H1 (cell line): ENCODE measurements around the gene RUFY3. TPM values are rescaled to one million over a fixed set of nuclear protein-coding genes. Genes with fewer than 3 reads are reported as not detected.

Source experiments
- CTCF ChIA-PET: fragments of 300-600 bp; sonication (Branson Sonifier 250); formaldehyde crosslinking; loops from one replicate; lab custom pipeline; 2021; ENCODE audit not compliant: partially characterized antibody; lab: Charles Lee
- POLR2A ChIA-PET: fragments of 300-600 bp; sonication (Branson Sonifier 250); formaldehyde crosslinking; loops from one replicate; lab custom pipeline; 2021; ENCODE audit warnings: inconsistent platforms; ENCODE audit not compliant: partially characterized antibody; lab: Charles Lee
- DNase-seq, 2 experiments: peaks; one replicate each; pipeline versions ENCODE4 v3.0.0 to v3.0.0-alpha.2; 2010 to 2022; ENCODE audit warnings: low spot score in 2 of 2, low read depth in 1 of 2, mixed read lengths in 1 of 2
- FAIRE-seq: peaks from 2 replicates; lab custom pipeline; 2011; peaks lifted over from hg19 to GRCh38; lab: Jason Lieb, UNC
- H2AFZ ChIP-seq: 2 replicates; pipeline ENCODE4 v1.8.1; 2012; ENCODE audit warnings: low read length, inconsistent platforms
- H2AK5ac ChIP-seq: 2 replicates; pipeline ENCODE4 v1.6.1; 2013; ENCODE audit warnings: low read depth, low read length
- H2BK120ac ChIP-seq: replicated peaks from 2 replicates; pipeline ENCODE3; 2013; ENCODE audit warnings: low read depth, low read length, inconsistent platforms
- H2BK12ac ChIP-seq: 2 replicates; pipeline ENCODE4 v1.6.1; 2013; ENCODE audit warnings: low read depth, low read length
- H2BK15ac ChIP-seq: 2 replicates; pipeline ENCODE4 v1.6.1; 2013; ENCODE audit warnings: low read length
- H2BK20ac ChIP-seq: 2 replicates; pipeline ENCODE4 v1.6.1; 2013; ENCODE audit warnings: low read length
- H2BK5ac ChIP-seq: 2 replicates; pipeline ENCODE4 v1.6.1; 2013; ENCODE audit warnings: low read depth, low read length
- H3K14ac ChIP-seq: 2 replicates; pipeline ENCODE4 v1.6.1; 2013; ENCODE audit warnings: inconsistent platforms; ENCODE audit not compliant: insufficient read length
- H3K18ac ChIP-seq: 2 replicates; pipeline ENCODE4 v1.6.1; 2013; ENCODE audit warnings: low read length; ENCODE audit errors: extremely low read depth
- H3K23ac ChIP-seq: 2 replicates; pipeline ENCODE4 v1.6.1; 2013; ENCODE audit warnings: inconsistent platforms; ENCODE audit not compliant: insufficient read length
- H3K23me2 ChIP-seq: 2 replicates; pipeline ENCODE4 v1.6.1; 2013; ENCODE audit warnings: low read depth, low read length
- H3K27ac ChIP-seq: 2 replicates; pipeline ENCODE4 v1.6.1; 2011; ENCODE audit warnings: low read depth, low read length, inconsistent platforms
- H3K27me3 ChIP-seq, 4 experiments: replicated peaks in 1 of 4; 1 replicate in 1 of 4; 2 replicates in 3 of 4; pipeline versions ENCODE4 v1.6.1 to v1.8.1; 2011 to 2013; ENCODE audit warnings: low read length in 3 of 4, mild to moderate bottlenecking in 3 of 4, inconsistent platforms in 2 of 4, mixed read lengths in 2 of 4, moderate library complexity in 1 of 4; ENCODE audit not compliant: control insufficient read depth in 3 of 4, insufficient read depth in 3 of 4; ENCODE audit errors: extremely low read depth in 1 of 4
- H3K36me3 ChIP-seq, 4 experiments: 2 replicates each; pipeline versions ENCODE4 v1.6.1 to v1.8.1; 2011 to 2013; ENCODE audit warnings: mild to moderate bottlenecking in 4 of 4, low read length in 3 of 4, moderate library complexity in 2 of 4, control low read depth in 1 of 4, inconsistent platforms in 1 of 4; ENCODE audit not compliant: insufficient read depth in 4 of 4, control insufficient read depth in 2 of 4
- H3K4ac ChIP-seq: replicated peaks from 2 replicates; pipeline ENCODE3; 2013; ENCODE audit warnings: low read length, low read depth, mixed read lengths, inconsistent platforms; ENCODE audit not compliant: insufficient read length
- H3K4me1 ChIP-seq, 4 experiments: replicated peaks in 1 of 4; 1 replicate in 1 of 4; 2 replicates in 3 of 4; pipeline versions ENCODE4 v1.6.1 to v1.8.1; 2011 to 2013; ENCODE audit warnings: low read length in 3 of 4, inconsistent platforms in 2 of 4, mixed read lengths in 1 of 4; ENCODE audit not compliant: insufficient read depth in 4 of 4, control insufficient read depth in 3 of 4
- H3K4me2 ChIP-seq, 2 experiments: 2 replicates each; pipeline versions ENCODE4 v1.6.1 to v1.8.1; 2011 to 2013; ENCODE audit warnings: low read depth in 2 of 2, low read length in 2 of 2, control low read depth in 1 of 2, inconsistent platforms in 1 of 2, mild to moderate bottlenecking in 1 of 2; ENCODE audit not compliant: insufficient read depth in 1 of 2
- H3K4me3 ChIP-seq, 4 experiments: fragments of 200-600, 300-600 bp in 1 of 4; sonication (generic), shearing (Covaris generic), sonication (Bioruptor Twin) in 1 of 4; 2 replicates each; pipeline versions ENCODE4 v1.5.1 to v1.8.1; 2011 to 2016; ENCODE audit warnings: low read length in 4 of 4, low read depth in 3 of 4, control low read depth in 2 of 4, inconsistent platforms in 2 of 4, mild to moderate bottlenecking in 2 of 4, mixed read lengths in 1 of 4, moderate library complexity in 1 of 4; ENCODE audit not compliant: insufficient read depth in 2 of 4; ENCODE audit errors: extremely low read depth in 1 of 4
- H3K56ac ChIP-seq: replicated peaks from 2 replicates; pipeline ENCODE3; 2013; ENCODE audit warnings: low read depth, mild to moderate bottlenecking, mixed read lengths, low read length, inconsistent platforms; ENCODE audit not compliant: insufficient read length
- H3K79me1 ChIP-seq: 2 replicates; pipeline ENCODE4 v1.6.1; 2013; ENCODE audit warnings: low read depth, low read length, control low read depth
- H3K79me2 ChIP-seq, 2 experiments: 2 replicates each; pipeline versions ENCODE4 v1.6.1 to v1.8.1; 2012 to 2013; ENCODE audit warnings: low read length in 2 of 2, mild to moderate bottlenecking in 2 of 2, inconsistent platforms in 1 of 2; ENCODE audit not compliant: insufficient read depth in 2 of 2, control insufficient read depth in 1 of 2
- H3K9ac ChIP-seq, 4 experiments: replicated peaks in 1 of 4; 1 replicate in 1 of 4; 2 replicates in 3 of 4; pipeline versions ENCODE4 v1.6.1 to v1.8.1; 2011 to 2013; ENCODE audit warnings: low read depth in 3 of 4, low read length in 3 of 4, control low read depth in 2 of 4, mild to moderate bottlenecking in 2 of 4, moderate library complexity in 2 of 4, inconsistent platforms in 1 of 4; ENCODE audit errors: extremely low read depth in 1 of 4
- H3K9me3 ChIP-seq, 2 experiments: 2 replicates each; pipeline versions ENCODE4 v1.6.1 to v1.8.1; 2012 to 2013; ENCODE audit warnings: mild to moderate bottlenecking in 2 of 2, moderate library complexity in 2 of 2, control low read depth in 1 of 2, inconsistent platforms in 1 of 2, low read depth in 1 of 2, low read length in 1 of 2, mixed read lengths in 1 of 2; ENCODE audit not compliant: insufficient read depth in 2 of 2
- H4K20me1 ChIP-seq, 2 experiments: replicated peaks in 1 of 2; 2 replicates each; pipeline versions ENCODE3 to v1.8.1; 2011 to 2013; ENCODE audit warnings: inconsistent platforms in 2 of 2, low read length in 2 of 2, mild to moderate bottlenecking in 1 of 2; ENCODE audit not compliant: insufficient read depth in 2 of 2, control insufficient read depth in 1 of 2
- H4K5ac ChIP-seq: 2 replicates; pipeline ENCODE4 v1.6.1; 2013; ENCODE audit warnings: low read length, low read depth, mixed read lengths, inconsistent platforms; ENCODE audit not compliant: insufficient read length
- H4K8ac ChIP-seq: 2 replicates; pipeline ENCODE4 v1.8.0; 2013; ENCODE audit warnings: mild to moderate bottlenecking, moderate library complexity, low read length, inconsistent platforms; ENCODE audit not compliant: insufficient read depth; ENCODE audit errors: extremely low read depth
- H4K91ac ChIP-seq: replicated peaks from 2 replicates; pipeline ENCODE3; 2013; ENCODE audit warnings: low read length, mixed read lengths, inconsistent platforms; ENCODE audit not compliant: insufficient read length
- CREB1 ChIP-seq: IDR thresholded peaks from 2 replicates; pipeline ENCODE4 v1.6.1; 2012; ENCODE audit warnings: inconsistent platforms
- EGR1 ChIP-seq: IDR thresholded peaks from 2 replicates; pipeline ENCODE4 v1.6.1; 2011; ENCODE audit warnings: low read depth, low read length, borderline replicate concordance
- EZH2 ChIP-seq: fragments of 200-600 bp; sonication (generic); IDR thresholded peaks from 2 replicates; pipeline ENCODE4 v1.7.1; 2012; ENCODE audit warnings: low read depth, mild to moderate bottlenecking, moderate library complexity, low read length, inconsistent platforms; ENCODE audit not compliant: severe bottlenecking
- NANOG ChIP-seq: IDR thresholded peaks from 2 replicates; pipeline ENCODE4 v1.6.1; 2011; ENCODE audit warnings: low read length, low read depth, mild to moderate bottlenecking, inconsistent platforms; ENCODE audit not compliant: insufficient read depth, poor library complexity, severe bottlenecking
- SIRT6 ChIP-seq: IDR thresholded peaks from one replicate; pipeline ENCODE4 v1.7.1; 2012; ENCODE audit warnings: low read length, inconsistent platforms
- TBP ChIP-seq: IDR thresholded peaks from 2 replicates; pipeline ENCODE4 v1.6.1; 2011; ENCODE audit warnings: low read depth, low read length, improper control_type of control experiment
- YY1 ChIP-seq: IDR thresholded peaks from 2 replicates; pipeline ENCODE4 v1.6.1; 2011; ENCODE audit warnings: low read depth, mild to moderate bottlenecking, low read length
- WGBS, 2 experiments: shearing (Covaris generic) in 1 of 2; methylation state at CpG; one replicate each; pipeline versions ENCODE4 v1.1.6 to v1.1.7; 2013 to 2015; ENCODE audit warnings: low lambda C conversion rate in 2 of 2, mixed read lengths in 2 of 2, inconsistent platforms in 1 of 2, low coverage in 1 of 2, missing lambda C conversion rate in 1 of 2; ENCODE audit not compliant: insufficient replicate concordance in 2 of 2, insufficient coverage in 1 of 2, insufficient read length in 1 of 2; ENCODE audit errors: extremely low coverage in 1 of 2, missing lambda C conversion rate in 1 of 2; 5-methylcytosine and 5-hydroxymethylcytosine counted together
- polyA plus RNA-seq, 7 experiments: library from polyadenylated mRNA; depleted of rRNA in 3 of 7; stranded (reverse) in 5 of 7; unstranded in 2 of 7; fragments of >200 nt in 5 of 7; fragments of 200-250 nt in 2 of 7; gene quantifications; 1 replicate in 5 of 7; 2 replicates in 1 of 7; 4 replicates in 1 of 7; pipeline versions ENCODE4 v1.2.1 to v1.2.3, GENCODE V29; 2011 to 2013; ENCODE audit warnings: missing spikeins in 2 of 7, mixed read lengths in 2 of 7
- total RNA-seq: library from RNA; stranded (reverse); fragmentation: NEBNext Ultra II Directional; extraction: Animal tissue kit (Norgen Biotek cat#: 25700); gene quantifications from 2 replicates; pipeline ENCODE4 v1.2.1, GENCODE V29; 2021
- TF ChIP-seq, protein P1 (sequence below): IDR thresholded peaks from 2 replicates; pipeline ENCODE4 v1.6.1; 2012; ENCODE audit warnings: inconsistent platforms

The RUFY3 gene
- total and polyA plus RNA-seq, 2 of the 8 experiments (the other 6 are each of a cell fraction or from before 2014, with no cell fraction given): 7.8 to 33.1 TPM

DNA sequence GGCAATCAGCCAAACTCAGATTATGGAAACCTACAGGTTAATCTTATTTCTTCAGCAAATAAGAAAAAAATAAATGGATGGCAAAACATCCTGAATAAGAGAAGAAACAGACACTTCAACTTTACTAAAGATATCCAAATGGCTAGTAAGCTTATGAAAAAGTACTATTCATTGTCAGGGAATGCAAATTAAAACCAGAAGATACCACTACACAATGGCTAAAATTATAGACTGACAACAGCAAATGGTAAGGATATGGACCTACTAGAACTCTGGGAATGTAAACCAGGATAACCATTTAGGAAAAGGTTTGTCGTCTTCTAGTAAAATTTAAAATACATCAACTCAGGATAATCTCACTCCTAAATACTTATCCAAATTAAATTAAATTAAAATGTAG, 93.6 kb downstream of the RUFY3 start:
- Histone ChIP-seq H3K23ac (no peak overlapping the region), H3K27me3 (no peaks in the 10 kb centered on the region), H2BK15ac (no peak overlapping the region), H2BK120ac (no peak overlapping the region)
- TF ChIP-seq TBP (no peak), YY1 (no peak), NANOG (no peak), EZH2 (no peak), EGR1 (no peak), SIRT6 (no peak), CREB1 (no peak)
- TF ChIP-seq, protein P1, sequence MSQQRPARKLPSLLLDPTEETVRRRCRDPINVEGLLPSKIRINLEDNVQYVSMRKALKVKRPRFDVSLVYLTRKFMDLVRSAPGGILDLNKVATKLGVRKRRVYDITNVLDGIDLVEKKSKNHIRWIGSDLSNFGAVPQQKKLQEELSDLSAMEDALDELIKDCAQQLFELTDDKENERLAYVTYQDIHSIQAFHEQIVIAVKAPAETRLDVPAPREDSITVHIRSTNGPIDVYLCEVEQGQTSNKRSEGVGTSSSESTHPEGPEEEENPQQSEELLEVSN: no peak
- TF ChIP-seq, all 59 proteins: peak for 0
- Histone ChIP-seq H2BK12ac (no peak overlapping the region), H3K23me2 (no peaks in the 10 kb centered on the region), H4K91ac (no peak overlapping the region), H3K9ac (no peak overlapping the region), H2AK5ac (no peak overlapping the region), H4K8ac (no peak overlapping the region), H3K9me3 (no peaks in the 10 kb centered on the region), H3K79me2 (no peaks in the 10 kb centered on the region), H3K4ac (no peak overlapping the region), H3K79me1 (no peaks in the 10 kb centered on the region), H3K27ac (no peak overlapping the region), H2BK5ac (no peak overlapping the region), H3K14ac (no peak overlapping the region), H3K18ac (no peak overlapping the region), H3K36me3 (peaks cover 0 to 19% (median 13%) of the 10 kb centered on the region in 4 experiments; a peak in 7 of 8 replicates), H4K20me1 (peaks cover 0 to 1% of the 10 kb centered on the region in 2 experiments), H2AFZ (no peak overlapping the region), H3K4me3 (no peak overlapping the region), H2BK20ac (no peak overlapping the region), H3K4me1 (no peaks in the 10 kb centered on the region), H3K4me2 (no peak overlapping the region), H4K5ac (no peak overlapping the region), H3K56ac (no peak overlapping the region)
- FAIRE-seq: no peak
- CTCF ChIA-PET: interaction anchor here (1.9 kb wide), 1 partner anchor 11 kb away, joined by 4 read pairs; no protein-coding TSS in a partner anchor
- no peak for DNase-seq
- 79% methylated on average over 1 of the region's 1 CpG; no CpG with 5 or more reads in 1 of the 2 experiments for WGBS, 2 experiments
- POLR2A ChIA-PET: interaction anchor here (1.5 kb wide), 1 partner anchor 11 kb away, joined by 5 read pairs; no protein-coding TSS in a partner anchor
